Measurements from ENCODE around the gene SRR.
A peak's percentile ranks its signal among the peaks of the same experiment; 100 is the strongest.

Gene SRR

DNA sequence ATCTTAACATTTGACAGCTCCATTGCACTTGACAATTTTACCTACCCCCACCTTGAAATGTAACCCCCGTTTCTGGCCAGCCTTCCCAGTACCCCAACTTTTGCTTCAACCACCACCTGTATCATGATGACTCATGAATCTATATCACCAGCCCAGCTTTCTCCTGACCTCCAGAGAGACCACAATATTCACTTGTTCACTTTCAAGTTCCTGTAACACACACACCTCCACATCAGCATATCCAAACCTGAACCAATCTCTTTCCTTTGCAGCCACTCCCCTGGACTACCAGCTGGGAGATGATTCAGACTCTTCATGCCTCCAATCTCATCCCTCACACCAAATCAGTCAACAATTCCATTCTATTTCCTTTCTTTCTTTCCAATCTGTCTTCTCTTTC is 8.2 kb upstream of the SRR start:
- no peak for DNase-seq

GRCh38 chr17:2297023-2297422 is 6.7 kb upstream of the SRR start:
- DNase-seq, result no peak

GRCh38 chr17:2299136-2299535 is 4.6 kb upstream of the SRR start:
- no peak for DNase-seq

DNA sequence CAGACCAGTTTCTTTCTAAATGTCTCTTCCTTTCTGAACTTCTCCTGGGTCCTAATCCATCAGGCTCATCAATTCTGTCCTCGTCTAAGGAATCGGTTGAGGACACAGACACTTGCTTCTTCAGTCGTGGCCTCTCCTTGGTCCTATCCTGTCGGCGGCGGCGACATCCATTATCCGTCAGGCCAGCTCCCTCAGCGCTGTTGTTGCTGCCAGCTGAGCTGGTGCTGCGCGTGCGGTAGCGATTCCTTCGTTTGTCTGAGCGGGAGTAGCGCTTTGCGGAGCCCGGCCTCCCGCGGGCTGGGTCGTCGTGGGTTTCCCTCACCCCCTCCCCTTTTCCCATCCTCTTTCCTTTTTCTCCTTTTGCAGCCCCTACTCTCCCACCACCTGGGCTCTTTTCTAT is 4.0 kb upstream of the SRR start:
- DNase-seq, result no peak

DNA sequence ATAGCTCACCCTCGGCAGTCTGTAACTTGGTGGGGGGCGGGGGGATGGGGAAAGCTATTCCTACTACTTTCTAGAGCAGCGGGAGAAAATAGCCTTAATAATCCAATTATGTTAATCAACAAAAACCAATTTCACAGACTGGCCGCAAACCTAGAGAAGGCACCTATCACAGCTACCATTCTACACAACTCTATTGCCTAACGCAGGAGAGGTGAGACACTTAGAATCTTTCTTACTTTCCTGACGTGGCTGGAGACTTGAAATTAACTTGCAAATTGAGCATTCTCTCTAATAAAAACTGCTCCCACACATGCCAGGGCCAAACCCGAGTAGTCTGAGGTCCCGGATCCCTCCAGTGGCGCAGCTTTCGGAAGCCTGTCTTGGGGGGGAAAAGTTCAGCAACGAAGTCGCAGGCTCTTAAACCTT is 959 bp upstream of the SRR start:
- no peak for DNase-seq

- no peak for DNase-seq
Observed at GRCh38 chr17:2304931-2305330, 1.2 kb downstream of the SRR start.

GRCh38 chr17:2309338-2310154 is 5.8 kb downstream of the SRR start:
- DNase-seq, result no peak

GRCh38 chr17:2312736-2313135 is 9.0 kb downstream of the SRR start:
- no peak for DNase-seq

GRCh38 chr17:2316916-2317205 is 13.1 kb downstream of the SRR start:
- peak in 1 of 2 experiments; percentile 20 for DNase-seq

DNA sequence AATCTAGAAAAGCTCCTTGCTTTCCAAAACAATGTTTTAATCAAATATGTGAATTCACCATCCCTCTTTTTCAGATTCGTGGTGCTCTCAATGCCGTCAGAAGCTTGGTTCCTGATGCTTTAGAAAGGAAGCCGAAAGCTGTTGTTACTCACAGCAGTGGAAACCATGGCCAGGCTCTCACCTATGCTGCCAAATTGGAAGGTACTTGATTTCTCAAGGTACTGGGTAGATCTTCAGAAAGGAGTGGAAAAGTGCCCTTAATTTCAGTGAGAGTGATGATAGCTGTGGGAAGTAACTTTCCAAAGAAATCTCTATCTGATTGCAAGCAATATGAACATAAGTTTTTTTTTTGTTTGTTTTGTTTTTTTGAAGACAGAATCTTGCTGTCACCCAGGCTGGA is 14.0 kb downstream of the SRR start:
- DNase-seq, result peak in 1 of 2 experiments; percentile 14

DNA sequence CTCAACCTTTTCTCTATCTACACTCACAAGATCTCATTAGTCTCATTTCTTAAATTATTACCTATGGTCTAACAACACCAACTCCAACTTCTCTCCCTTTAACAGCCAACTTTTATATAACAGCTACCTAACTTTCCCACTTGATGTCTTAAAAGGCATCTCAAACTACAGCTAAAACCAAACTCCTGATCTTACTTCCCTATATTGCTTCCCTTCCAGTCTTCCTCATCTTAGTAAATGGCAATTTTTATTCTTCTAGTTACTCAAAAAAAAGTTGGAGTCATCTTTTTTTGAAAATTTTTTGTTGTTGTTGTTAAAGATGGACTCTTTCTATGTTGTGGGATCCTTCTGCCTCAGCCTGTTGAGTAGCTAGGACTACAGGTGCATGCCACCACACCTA is 15.3 kb downstream of the SRR start:
- no peak for DNase-seq

DNA sequence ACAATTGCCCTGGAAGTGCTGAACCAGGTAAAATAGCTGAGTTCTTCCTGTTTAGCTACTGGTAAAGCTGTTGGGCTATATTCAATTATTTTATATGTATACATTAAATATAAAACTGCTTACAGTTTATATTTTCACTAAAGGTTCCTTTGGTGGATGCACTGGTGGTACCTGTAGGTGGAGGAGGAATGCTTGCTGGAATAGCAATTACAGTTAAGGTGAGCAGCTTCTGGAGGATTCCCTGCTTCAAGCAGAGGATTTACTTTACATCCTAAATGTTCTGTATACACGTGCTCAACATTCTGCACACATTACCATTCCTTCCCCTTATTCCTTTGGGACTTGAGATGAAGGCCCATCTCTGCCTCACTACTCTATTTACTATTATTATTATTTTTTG is 17.6 kb downstream of the SRR start:
- DNase-seq, result no peak

GRCh38 chr17:2323629-2324314 is 20.0 kb downstream of the SRR start:
- no peak for DNase-seq

- DNase-seq, result no peak
Observed at GRCh38 chr17:2331303-2331702, 27.6 kb downstream of the SRR start.

DNA sequence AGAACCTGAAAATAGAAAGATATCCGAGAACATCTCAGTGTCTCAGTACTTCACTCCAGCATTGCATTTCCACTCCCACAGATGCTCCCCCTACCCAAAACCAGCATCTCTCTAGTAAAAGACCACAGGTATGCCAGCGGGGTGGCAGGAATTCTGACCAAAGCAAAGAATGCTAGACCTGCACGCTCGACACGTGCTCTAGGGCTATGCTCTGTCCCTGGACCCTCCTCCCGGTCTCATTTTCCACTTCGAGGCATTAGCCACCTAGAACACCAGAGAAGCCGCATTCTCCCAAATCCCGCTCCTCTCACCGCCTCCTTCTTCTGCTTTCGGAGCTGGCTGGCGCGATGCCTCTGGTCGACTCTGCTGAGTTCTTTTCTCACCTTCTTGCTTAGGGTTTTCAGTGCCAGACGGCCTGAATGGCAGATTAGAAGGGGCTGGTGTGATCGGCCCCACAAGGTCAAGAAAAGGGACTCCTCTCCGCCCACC is 32.0 kb downstream of the SRR start:
- no peak for DNase-seq

GRCh38 chr17:2336215-2336851 is 32.6 kb downstream of the SRR start, which contains the start of gene TSR1:
Gene TSR1 (minus strand): TSS chr17:2336457. CDS start chr17:2336427, 30 bp downstream.
- peak; percentile 95 to 98 for DNase-seq

DNA sequence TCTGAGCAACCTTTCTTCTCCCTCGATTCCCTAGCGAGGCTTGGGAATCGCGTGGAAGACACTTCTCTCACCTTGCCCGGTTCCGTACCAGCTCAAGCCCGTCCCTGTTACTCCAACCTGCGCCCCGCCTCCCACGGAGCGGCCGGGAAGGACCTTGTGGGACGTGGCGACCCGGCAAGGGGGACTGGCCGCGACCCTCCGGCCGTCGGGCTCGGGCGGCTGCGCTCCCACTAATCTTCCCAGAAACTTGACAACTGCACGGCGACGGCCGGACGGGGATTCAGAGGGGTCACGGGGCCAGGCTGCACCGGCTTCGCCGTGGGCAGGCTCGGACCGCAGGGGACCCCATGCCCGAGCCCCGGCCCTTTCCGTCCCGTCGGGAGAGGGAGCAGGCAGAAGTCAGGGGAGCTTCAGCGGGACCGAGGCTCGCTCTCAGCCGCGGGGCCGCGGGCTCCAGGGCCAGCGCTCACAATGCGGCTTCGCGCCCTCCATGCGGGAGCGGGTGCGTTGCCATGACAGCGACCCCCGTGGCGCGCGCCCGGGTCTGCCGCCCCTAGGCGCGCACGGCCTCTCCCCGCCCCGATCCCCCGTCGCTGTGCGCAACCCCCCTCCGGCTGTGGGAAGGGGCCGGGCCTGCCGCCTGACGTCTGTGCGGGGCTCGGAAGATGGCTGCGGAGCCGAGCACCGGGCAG is 33.2 kb downstream of the SRR start, which contains the start of gene SGSM2:
Gene SGSM2 (plus strand): TSS at position 650 of the 692 bp plus-strand sequence. CDS start 188 bp downstream, outside the sequence.
- peak; percentile 57 to 69 for DNase-seq

GRCh38 chr17:2337544-2338314 is 34.0 kb downstream of the SRR start:
- peak; percentile 48 to 69 for DNase-seq

GRCh38 chr17:2338315-2338657 is 34.5 kb downstream of the SRR start:
- no peak for DNase-seq

GRCh38 chr17:2343421-2343820 is 39.7 kb downstream of the SRR start:
- DNase-seq, result no peak

GRCh38 chr17:2344528-2344927 is 40.8 kb downstream of the SRR start:
- DNase-seq, result no peak

GRCh38 chr17:2346475-2346874 is 42.7 kb downstream of the SRR start:
- DNase-seq, result no peak
